ENCODE results near the gene SOX4.
A peak's percentile ranks its signal among the peaks of the same experiment; 100 is the strongest.

SOX4 gene

GRCh38 chr6:21593927-21594415 is 420 bp downstream of the SOX4 start:
- no peak for DNase-seq (ENCODE audit: low read depth in 2 of 2)

- DNase-seq (ENCODE audit: low read depth in 2 of 2): peak in 1 of 2 donors; percentile 0
Observed at GRCh38 chr6:21594416-21595281, 1.1 kb downstream of the SOX4 start.

- peak in 1 of 2 donors; percentile 1 for DNase-seq (ENCODE audit: low read depth in 2 of 2)
Observed at GRCh38 chr6:21595285-21596144, 2.0 kb downstream of the SOX4 start.

GRCh38 chr6:21596145-21596948 is 2.8 kb downstream of the SOX4 start:
- peak in 1 of 2 donors; percentile 1 for DNase-seq (ENCODE audit: low read depth in 2 of 2)

- DNase-seq (ENCODE audit: low read depth in 2 of 2): no peak
Observed at GRCh38 chr6:21596949-21597682, 3.6 kb downstream of the SOX4 start.

- DNase-seq (ENCODE audit: low read depth in 2 of 2): no peak
Observed at GRCh38 chr6:21597801-21598673, 4.5 kb downstream of the SOX4 start.

GRCh38 chr6:21598674-21599023 is 5.1 kb downstream of the SOX4 start:
- DNase-seq (ENCODE audit: low read depth in 2 of 2): no peak

- no peak for DNase-seq (ENCODE audit: low read depth in 2 of 2)
Observed at GRCh38 chr6:21599051-21599696, 5.6 kb downstream of the SOX4 start.

- no peak for DNase-seq (ENCODE audit: low read depth in 2 of 2)
Observed at GRCh38 chr6:21601339-21601923, 7.9 kb downstream of the SOX4 start.

GRCh38 chr6:21601932-21602390 is 8.4 kb downstream of the SOX4 start:
- no peak for DNase-seq (ENCODE audit: low read depth in 2 of 2)

GRCh38 chr6:21603082-21603952 is 9.8 kb downstream of the SOX4 start:
- DNase-seq (ENCODE audit: low read depth in 2 of 2): no peak

GRCh38 chr6:21604081-21604480 is 10.5 kb downstream of the SOX4 start:
- no peak for DNase-seq (ENCODE audit: low read depth in 2 of 2)

- no peak for DNase-seq (ENCODE audit: low read depth in 2 of 2)
Observed at GRCh38 chr6:21605166-21605565, 11.6 kb downstream of the SOX4 start.

GRCh38 chr6:21608601-21609000 is 15.1 kb downstream of the SOX4 start:
- no peak for DNase-seq (ENCODE audit: low read depth in 2 of 2)

GRCh38 chr6:21609881-21610329 is 16.4 kb downstream of the SOX4 start:
- no peak for DNase-seq (ENCODE audit: low read depth in 2 of 2)

- DNase-seq (ENCODE audit: low read depth in 2 of 2): no peak
Observed at GRCh38 chr6:21610341-21610740, 16.8 kb downstream of the SOX4 start.

- DNase-seq (ENCODE audit: low read depth in 2 of 2): no peak
Observed at GRCh38 chr6:21611485-21611884, 17.9 kb downstream of the SOX4 start.

Measured in activated CD8-positive, alpha-beta memory T cell treated with anti-CD3 and anti-CD28 coated beads for 4 hours (primary cell).